ENCODE measurements around the gene NOD1.
"Not testable (repeated sequence)": the region's sequence is repeated elsewhere in the genome, so short reads cannot be mapped to it uniquely, and the experiment has no call there.

Gene NOD1

DNA sequence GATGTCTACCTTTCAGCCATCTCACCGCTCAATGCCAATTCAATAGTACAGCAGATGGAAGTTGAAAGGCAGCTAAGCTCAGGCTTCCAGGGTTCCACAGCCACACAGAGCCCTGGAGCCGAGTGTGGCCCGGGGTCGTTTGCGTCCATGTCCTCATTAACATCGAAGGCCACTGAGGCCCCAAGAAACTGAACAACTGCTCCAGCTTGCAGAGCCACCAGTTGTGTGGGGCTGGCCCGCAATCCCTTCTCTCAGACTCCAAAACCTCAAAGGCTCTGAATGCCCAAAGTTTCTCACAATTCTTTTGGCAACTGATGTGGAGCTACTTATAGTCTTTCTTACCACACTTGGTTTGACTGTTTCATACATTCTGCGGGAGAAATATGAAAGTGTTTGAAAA lies 31.1 kb downstream of the NOD1 start:
- no peak for DNase-seq

DNA sequence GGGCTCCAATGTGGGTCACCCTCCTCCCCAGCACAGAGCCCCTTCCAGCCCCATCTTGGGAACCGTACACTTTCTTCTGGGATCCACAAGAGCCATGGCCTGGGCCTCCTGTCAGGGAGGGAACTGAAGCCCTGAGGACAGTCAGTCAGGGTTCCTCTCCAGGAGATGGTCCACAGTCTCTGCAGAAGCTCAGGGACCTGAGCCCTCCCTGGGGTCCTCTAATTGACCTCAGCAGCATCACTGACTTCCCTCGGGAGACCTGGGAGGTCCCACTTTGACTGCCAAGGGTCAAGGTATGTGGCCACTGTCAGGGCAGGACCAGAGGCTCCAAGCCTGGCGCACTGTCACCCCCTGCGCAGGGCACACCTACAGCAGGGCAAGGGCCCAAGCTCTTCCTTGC lies 32.3 kb downstream of the NOD1 start:
- DNase-seq, result no peak

DNA sequence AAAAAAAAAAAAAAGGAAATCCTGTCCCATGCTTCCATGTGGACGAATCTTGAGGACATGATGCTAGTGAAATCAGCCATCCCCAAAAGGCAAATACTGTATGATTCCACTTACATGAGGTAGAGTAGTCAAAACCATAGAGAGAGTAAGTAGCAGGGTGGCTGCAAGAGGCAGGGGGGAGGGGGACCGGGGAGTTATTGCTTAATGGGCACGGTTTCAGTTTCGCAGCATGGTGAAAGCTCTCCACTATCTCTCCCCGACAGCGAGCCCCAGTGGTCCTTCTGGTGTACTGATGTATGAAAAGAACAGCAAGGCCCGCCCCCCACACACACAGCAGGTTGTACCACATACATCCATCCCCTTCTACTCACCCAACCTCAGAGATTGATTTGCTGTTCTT lies 32.8 kb downstream of the NOD1 start:
- peak; percentile 74 for DNase-seq

DNA sequence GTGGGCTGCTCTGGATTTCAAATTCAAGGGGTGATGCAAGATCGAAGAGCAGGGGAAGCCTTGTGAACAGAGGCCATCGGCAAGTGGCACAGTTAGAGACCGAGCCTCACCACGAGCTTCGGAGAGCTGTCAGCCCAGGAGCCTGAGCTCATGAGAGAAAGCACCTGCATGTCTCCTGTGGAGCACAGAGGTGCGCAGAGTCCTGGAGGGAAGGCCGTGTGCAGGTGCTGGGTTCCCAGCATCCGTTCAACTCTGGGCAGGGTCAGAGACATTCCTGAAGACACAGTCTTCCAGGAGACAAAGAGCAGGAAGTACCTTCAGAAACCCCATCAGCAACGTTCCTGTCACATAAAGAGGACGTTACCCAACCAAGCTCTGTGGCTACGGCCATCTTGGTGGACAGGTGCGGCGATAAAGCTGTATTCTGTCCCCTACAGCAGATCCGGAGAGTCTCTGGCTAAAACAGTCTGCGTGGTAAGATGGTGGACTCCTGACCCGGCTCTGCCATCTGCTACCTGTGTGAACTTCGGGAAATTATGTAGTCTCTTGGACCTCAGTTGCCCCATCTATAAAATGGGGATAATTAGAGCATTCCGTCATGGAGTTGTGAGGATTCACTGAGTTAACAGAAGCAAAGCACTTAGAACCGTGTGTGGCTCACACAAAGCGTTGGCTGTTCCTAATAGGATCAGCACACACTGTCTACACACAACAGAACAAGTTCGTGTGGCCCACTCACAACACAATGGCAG lies 40.6 kb downstream of the NOD1 start:
- DNase-seq, result no peak

DNA sequence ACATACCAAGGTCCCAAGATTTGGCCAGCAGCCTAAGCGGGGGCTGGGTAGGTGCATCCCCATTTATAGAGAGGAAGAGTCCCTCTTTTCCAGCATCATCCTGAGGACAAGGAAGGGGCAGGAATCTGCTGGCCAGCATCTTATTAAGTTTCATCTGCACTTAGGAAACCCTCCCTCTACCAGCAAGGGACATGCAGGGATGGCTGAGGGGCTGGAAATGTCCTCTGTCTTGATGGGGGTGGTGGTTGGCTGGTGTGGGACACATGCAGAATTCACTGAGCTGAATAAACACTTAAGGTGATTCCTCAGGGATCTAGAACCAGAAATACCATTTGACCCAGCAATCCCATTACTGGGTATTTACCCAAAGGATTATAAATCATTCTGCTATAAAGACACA lies 42.1 kb downstream of the NOD1 start:
- no peak for DNase-seq

DNA sequence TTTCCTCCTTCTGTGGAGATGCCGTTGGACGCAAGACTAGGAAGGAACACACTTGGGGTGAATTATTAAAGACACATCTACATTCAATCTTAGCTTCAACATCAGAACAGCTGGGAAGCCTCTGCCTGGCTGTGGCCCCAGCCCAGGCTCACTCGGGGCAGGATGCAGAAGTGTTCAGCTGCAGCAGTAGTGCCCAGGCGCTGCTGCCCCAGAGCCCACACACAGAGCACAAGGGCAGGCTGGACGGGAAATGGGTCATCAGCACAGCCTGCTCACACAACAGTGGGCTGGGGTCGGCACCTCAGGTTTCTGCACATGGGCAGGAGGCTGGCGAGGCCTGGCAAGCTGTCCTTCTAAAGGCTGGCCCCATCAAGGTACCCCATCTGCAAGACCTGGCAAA lies 42.5 kb downstream of the NOD1 start:
- no peak for DNase-seq

DNA sequence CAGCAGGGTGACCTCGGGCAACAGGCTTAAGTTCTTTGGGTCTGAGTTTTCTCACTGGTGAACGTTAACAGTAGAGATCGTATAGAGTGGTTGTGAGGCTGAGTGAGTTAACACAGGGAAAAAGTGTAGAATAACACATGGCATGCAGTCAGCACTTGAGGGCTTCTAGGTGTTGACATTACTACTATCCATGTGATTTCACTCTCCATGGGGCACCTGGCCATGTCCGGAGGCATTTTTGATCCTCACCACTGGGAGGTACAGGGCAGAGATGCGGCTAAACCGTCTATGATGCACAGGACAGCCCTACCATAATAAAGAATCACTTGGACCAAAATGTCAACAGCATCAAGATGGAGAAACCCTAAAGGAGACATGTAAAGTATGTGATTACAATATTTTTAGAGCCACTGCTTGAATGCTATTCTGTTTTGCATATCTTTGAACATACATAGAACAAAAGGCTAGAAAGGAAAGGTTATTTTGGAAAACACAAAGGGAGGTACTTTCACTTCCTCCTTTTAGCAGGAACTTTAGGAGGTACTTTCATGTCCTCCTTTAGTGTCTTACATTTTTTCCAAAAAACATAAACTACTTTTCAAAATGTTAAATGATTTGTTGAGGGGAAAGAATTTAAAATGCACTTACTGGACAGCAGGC lies 44.3 kb downstream of the NOD1 start:
- no peak for DNase-seq

DNA sequence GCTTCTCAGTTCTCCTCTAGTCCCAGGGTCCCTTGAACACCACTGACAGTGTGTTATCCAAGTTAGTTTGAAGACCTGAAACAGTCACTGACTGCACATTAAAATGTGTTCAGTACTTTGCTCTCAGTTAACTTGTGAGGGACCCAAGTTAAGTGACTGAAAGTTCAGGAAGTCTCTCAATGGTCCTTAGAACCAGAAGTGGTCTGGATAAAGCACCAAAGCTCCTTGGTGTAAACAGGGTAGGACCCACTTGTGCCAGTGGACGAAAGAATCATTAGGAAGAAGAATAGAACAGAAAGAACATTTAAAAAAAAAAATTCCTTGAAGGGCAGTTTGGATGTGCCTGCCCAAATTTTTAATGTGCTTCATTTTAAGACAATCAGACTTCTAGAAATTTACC lies 45.1 kb downstream of the NOD1 start:
- DNase-seq, result no peak

DNA sequence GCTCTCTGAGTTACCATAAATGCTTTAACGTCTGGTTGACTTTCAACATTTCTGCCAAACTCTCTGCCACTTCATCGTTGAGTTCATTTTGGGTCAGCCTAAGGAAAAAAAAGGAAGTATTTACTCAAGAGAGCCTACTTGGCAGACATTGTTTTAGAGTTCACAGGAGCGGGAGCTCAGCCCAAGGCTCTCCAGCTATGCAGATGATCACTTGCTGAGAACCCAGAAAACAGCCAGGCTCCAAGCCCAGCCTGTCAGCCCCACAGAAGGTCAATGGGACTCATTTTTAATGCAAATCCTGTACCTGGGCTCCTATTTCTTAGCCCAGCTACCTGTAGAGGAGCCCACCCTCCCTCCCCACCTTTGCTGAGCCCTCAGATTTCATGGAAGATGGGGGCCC lies 45.5 kb downstream of the NOD1 start:
- DNase-seq, result no peak

DNA sequence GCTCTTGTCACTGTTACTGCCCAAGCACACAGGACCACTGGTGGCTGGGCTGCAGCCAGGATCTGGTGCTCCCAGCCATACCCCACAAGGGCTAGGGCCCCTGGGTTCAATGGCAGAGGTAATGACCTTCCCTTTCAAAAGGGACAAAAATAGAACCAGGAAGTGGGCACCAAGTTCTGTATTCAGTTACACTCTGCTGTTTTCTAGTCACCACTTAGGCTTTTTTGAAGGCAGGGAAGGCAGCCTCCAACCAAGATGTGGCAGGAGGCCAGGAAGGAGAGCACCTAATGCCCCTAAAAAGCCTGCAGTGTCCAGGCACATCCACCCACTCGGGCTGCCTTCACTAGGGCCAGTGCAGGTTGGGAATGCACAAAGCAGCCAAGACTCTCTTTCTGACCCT lies 47.8 kb downstream of the NOD1 start:
- no peak for DNase-seq

DNA sequence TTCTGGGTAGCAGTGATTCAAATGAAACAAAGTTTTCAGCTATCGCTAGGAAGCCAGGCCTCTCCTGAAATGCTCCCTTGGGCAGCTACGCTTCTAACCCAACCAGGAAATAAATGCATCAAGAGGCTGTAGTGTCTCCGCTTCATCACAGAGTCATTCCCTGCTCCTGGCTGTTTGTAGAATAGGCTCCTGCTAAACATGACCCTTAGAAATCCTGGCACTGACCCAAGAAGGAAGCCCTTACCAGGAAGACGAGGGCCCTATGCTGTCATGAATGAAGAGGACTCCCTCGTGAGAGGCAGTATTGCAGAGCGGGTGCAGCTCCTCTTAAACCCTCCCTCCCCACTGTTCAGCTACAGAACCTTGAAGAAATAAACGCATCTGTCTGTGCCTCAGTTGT lies 48.3 kb downstream of the NOD1 start:
- no peak for DNase-seq

DNA sequence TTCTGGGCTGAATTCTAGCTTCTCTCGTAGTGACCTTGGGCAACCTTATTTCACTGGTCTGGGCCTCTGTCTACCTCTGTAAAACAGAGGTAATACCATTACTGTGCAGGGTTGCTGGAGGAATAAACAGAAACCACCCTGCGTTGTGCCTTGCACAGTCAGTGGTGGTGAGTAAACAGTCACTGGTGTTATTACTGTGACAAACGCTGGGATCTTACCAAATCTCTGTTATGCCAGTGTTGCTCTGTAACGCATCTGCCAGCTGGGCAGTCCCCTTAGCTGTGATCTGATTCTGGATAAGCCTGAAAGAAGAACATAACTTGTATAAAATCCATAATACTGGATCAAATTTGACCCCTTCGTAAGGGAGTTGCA lies 49.4 kb downstream of the NOD1 start:
- no peak for DNase-seq

DNA sequence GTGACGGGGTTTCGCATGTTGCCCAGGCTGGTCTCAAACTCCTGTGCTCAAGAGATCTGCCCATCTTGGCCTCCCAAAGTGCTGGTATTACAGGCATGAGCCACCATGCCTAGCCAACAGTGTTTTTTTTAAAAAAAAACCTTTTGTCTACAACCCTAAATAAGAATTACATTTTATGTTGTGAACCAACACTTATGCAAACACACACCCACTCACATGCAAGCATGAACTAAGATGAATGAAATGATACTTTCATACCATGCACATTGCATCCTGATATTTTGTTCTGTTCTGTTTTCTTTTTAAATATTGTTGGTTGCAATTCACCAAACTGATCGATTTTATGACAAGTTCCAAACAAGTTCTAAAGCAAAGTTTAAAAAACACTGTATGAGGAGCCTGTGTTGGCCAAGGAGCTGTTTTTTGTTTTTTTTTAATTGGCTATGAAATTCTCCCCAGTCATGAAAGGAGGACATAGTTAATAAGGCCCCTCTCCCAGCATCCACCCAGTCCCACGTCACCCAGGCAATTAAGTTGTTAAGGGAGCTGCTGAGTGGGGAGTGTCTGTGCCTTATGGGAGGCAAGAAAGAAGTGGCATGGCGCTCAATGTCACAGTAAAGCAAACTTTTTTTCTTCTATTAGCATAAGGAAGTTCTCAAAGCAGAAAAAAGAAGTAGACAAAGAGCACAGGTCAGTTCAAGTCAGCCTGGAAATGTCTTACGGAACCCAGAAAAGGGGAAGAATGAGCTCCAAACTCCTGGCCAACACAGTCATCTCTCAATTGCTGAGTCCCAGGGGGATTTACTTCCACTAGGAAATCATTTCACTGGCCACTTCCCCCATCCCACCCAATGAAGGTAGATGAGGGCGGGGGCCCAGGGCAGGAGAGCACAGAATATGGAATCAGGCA lies 50.1 kb downstream of the NOD1 start:
- DNase-seq, result no peak

DNA sequence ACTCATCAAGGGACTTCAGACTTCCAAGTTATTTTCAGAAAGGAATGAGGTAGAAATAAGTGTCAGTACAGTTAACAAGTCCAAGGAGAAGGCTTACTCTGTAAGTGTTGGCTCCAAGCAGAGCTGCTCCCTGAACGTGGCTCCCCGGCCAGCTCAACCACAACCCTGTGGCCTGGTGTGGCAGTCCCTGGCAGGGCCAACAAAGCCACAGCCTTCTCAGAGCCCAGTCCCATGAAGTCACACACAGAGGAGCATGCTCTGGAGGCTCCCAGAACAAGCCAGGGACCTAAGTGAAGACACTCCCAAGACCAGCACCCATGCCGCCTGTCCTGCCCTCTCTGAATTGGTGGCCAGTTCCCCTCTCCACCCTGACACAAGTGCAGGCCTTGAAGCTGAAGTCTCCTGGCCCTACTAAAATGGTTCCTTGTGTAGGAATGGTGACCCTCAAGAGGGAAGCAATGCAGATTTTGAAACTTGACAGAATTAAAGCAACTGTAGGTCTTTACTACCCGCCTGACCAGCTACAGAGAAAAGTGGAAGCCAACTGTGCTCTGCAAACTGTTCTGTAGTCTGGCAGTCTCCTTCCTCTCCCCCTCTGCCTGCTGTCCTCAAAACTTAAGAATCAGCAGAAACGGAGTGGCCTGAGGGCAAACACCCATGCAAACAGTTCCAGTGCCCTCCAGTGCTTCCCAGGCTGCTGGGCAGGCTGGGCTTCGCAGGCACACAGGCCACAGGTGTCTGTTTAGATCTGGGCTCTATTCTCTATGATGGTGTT lies 51.1 kb downstream of the NOD1 start:
- no peak for DNase-seq

DNA sequence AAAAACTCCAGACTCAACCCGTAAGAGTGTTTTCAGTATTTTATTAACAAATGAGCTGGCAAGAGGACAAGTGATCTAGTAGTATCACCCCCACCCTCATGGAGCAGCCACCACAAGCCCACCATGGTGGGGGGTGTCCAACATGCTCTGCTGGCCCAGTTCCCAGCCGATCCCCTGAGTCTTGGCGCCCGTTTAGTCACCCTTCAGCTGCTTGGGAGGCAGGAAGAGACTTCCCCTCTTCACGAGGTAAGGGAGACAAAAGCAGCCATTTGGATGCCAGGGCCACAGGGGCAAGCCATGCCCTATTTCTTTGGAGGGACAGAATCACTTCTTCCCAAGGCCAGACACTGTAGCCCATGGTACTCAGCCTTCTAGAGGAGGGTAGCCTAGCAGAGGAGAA lies 54.1 kb downstream of the NOD1 start:
- no peak for DNase-seq

DNA sequence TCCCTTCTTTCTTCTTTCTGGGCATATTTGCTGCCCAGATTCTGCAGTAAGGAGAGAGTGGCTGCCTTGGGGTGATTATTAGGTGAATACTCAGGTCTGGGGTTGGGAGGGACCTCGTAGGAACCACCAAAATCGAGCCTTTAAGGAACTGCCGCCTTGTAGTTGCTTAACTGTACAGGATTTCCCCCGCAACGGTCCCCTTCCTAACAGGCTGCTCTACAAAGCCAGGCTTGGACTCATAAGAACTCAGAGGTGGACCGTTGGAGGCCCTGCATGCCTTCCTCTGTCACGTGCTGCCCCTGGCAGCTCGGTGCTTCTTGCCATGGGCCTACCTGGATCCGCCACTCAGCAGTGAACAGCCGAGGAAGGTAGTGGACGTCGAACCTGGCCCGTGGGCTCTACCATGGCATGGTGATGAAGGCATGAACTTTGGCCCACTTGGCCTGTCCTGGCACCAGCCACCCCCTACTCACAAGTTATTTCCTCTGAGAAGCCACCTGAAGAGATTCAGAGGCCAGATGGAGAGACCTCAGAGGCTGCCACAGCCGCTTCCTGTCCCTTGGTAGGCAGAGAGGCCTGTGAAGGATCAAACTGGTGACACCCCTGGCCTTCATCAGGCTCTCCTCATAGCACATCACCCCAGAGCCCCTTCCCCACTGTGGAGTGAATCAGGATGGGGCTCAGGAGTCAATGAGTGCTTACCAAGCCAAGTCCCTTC lies 54.6 kb downstream of the NOD1 start:
- DNase-seq, result no peak

DNA sequence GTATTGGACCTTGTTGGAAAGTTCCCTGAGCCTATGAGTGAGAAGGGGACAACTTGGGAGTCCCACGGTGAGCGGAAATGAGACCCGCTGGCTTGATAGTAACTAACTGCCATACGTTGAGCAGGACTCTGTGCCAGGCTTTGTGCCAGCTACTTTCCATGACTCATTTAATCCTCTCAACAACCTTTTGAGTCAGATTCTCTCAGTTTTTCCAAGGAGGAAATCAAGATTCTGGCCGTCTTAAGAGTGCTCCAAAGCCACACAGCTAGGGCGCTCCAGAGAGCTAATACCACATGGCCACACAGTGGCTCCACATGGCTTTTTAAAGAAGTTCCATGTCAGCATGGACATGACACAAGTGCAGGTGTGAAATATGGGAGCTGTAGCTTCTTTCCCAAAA lies 55.7 kb downstream of the NOD1 start:
- no peak for DNase-seq

DNA sequence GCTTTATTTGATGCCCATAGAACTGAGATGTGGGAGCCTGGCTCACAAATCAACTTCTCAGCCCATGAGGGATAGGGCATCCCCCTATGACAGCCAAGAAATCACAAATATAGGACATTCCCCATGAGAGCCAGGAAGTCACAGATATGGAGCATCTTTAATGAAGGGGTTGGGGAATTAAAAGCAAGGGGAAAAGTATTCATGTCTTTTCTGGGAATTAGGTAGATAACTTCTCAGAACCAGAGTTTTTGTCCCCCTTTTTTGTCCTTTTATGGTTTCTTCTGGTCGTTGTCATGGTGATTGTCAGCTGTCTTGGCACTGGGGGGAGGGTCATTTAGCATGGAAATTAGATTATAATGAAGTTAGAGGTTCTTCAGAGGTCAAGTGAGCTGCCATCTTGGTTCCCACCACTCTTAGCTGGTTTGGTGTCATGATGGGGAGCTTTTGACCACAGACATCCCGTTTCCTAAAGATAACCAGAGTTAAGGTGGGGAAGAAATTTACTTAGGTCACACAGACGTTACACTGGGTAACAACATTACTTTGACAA lies 56.9 kb downstream of the NOD1 start:
- DNase-seq, result no peak

DNA sequence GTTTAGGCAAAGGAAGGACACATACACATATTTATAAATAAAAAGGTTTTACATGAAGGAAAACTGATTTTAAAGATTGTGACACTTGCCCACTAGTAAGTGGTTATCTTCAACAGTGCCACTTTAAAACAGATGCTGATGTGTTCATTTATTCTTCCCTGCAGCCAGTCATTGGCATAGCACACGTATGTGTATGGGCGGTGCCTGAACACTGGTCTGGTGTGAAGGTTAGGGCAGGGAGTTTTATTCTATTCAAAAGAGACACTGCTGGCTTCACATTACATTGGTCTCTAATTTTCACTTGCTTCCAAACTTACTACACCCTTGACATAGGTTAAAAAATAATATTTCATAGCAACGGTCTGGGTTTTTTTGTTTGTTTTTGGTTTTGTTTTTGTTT lies 57.9 kb downstream of the NOD1 start:
- DNase-seq, result no peak

DNA sequence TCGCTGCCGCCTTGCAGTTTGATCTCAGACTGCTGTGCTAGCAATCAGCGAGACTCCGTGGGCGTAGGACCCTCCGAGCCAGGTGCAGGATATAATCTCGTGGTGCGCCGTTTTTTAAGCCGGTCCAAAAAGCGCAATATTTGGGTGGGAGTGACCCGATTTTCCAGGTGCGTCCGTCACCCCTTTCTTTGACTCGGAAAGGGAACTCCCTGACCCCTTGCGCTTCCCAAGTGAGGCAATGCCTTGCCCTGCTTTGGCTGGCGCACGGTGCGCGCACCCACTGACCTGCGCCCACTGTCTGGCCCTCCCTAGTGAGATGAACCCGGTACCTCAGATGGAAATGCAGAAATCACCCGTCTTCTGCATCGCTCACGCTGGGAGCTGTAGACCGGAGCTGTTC lies 58.5 kb downstream of the NOD1 start:
- not testable (repeated sequence) for DNase-seq

DNA sequence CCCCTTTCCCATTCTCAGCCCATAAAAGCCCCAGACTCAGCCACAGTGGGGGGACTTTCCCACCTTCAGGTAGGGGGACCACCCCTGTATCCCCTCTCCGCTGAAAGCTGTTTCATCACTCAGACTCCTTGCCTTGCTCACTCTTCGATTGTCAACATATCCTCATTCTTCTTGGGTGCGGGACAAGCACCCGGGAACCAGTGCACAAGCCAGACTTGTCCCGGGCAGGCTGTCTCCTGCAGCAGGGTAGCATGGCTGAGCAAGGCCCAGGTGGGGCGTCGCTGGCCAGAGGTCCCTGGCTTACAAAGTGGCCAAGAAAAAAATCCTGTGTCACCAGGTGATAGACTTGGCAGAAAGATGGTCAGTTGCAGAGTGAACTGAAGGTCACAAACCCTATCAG lies 64.7 kb downstream of the NOD1 start:
- DNase-seq, result no peak

Data from NCI-H1694 (cell line).